PC-3 (cell line): ENCODE data around the gene WWC2. TPM values are rescaled to one million over a fixed set of nuclear protein-coding genes. Genes with fewer than 3 reads are reported as not detected.

Experiments
- ATAC-seq: fragments of 200-7000 bp; cut with Tn5 transposase; 2 replicates; pipeline ENCODE4 v1.9.1; 2020; ENCODE audit warnings: mild to moderate bottlenecking, moderate library complexity
- Bru-seq: library from RNA; stranded (reverse); fragments of 400-500 nt; gene quantifications from one replicate; lab custom pipeline; 2021; lab: Mats Ljungman, UMichigan
- BruChase-seq, 2 experiments: library from RNA; stranded (reverse); fragments of 400-500 nt; gene quantifications; one replicate each; lab custom pipeline; 2021; lab: Mats Ljungman, UMichigan
- BruUV-seq: library from RNA; stranded (reverse); fragments of 400-500 nt; replicated peaks from 2 replicates; lab custom pipeline; 2021; lab: Mats Ljungman, UMichigan
- CTCF ChIA-PET: fragments of 300-600 bp; sonication (Branson Sonifier 250); formaldehyde crosslinking; loops from one replicate; lab custom pipeline; 2022; ENCODE audit warnings: antibody characterized with exemption; lab: Charles Lee
- POLR2A ChIA-PET: fragments of 300-600 bp; sonication (Branson Sonifier 250); formaldehyde crosslinking; loops from one replicate; lab custom pipeline; 2022; ENCODE audit warnings: antibody characterized with exemption; ENCODE audit not compliant: unreplicated experiment; lab: Charles Lee
- DNase-seq: peaks from one replicate; pipeline ENCODE4 v3.0.0-alpha.2; 2015
- H2AFZ ChIP-seq: fragments of 300-600 bp; sonication (generic); 2 replicates; pipeline ENCODE4 v1.6.0; 2016; ENCODE audit warnings: antibody characterized with exemption, low read length
- H3F3A ChIP-seq: fragments of 300-600 bp; sonication (generic); one replicate; pipeline ENCODE4 v1.6.0; 2017; ENCODE audit warnings: antibody characterized with exemption, low read length, control low read depth, mild to moderate bottlenecking; ENCODE audit not compliant: unreplicated experiment
- H3K27ac ChIP-seq: fragments of 300-600 bp; sonication (generic); 2 replicates; pipeline ENCODE4 v1.5.1; 2016; ENCODE audit warnings: mild to moderate bottlenecking, low read length
- H3K27me3 ChIP-seq: fragments of 300-600 bp; sonication (generic); 2 replicates; pipeline ENCODE4 v1.6.1; 2016; ENCODE audit warnings: low read length, mixed read lengths
- H3K36me3 ChIP-seq: fragments of 300-600 bp; sonication (generic); 2 replicates; pipeline ENCODE4 v1.6.1; 2016; ENCODE audit warnings: low read depth, mixed run types, low read length, mixed read lengths
- H3K4me1 ChIP-seq: fragments of 300-600 bp; sonication (generic); 2 replicates; pipeline ENCODE4 v1.5.1; 2016; ENCODE audit warnings: low read length; ENCODE audit not compliant: insufficient read depth
- H3K4me2 ChIP-seq: fragments of 300-600 bp; sonication (generic); 2 replicates; pipeline ENCODE4 v1.6.0; 2016; ENCODE audit warnings: low read length
- H3K4me3 ChIP-seq: fragments of 300-600 bp; sonication (generic); 2 replicates; pipeline ENCODE4 v1.5.1; 2016; ENCODE audit warnings: mild to moderate bottlenecking, low read length, mixed read lengths
- H3K79me2 ChIP-seq: fragments of 300-600 bp; sonication (generic); 2 replicates; pipeline ENCODE4 v1.6.1; 2017; ENCODE audit warnings: low read length, mixed read lengths
- H3K9ac ChIP-seq: fragments of 300-600 bp; sonication (generic); 2 replicates; pipeline ENCODE4 v1.6.0; 2016; ENCODE audit warnings: mild to moderate bottlenecking, low read length
- H3K9me2 ChIP-seq: fragments of 300-600 bp; sonication (generic); replicated peaks from 2 replicates; pipeline ENCODE4 v1.6.1; 2016; ENCODE audit warnings: mixed run types, low read length, mixed read lengths
- H3K9me3 ChIP-seq: fragments of 300-600 bp; sonication (generic); 2 replicates; pipeline ENCODE4 v1.6.1; 2016; ENCODE audit warnings: low read length, mixed read lengths
- H4K20me1 ChIP-seq: fragments of 300-600 bp; sonication (generic); 2 replicates; pipeline ENCODE4 v1.6.1; 2016; ENCODE audit warnings: low read length, mixed read lengths
- CTCF ChIP-seq: fragments of 300-600 bp; sonication (generic); conservative IDR thresholded peaks from 2 replicates; pipeline ENCODE4 v1.5.1; 2017; ENCODE audit warnings: antibody characterized with exemption, low read depth, mild to moderate bottlenecking, low read length
- EZH2 ChIP-seq: fragments of 300-600 bp; sonication (generic); IDR thresholded peaks from one replicate; pipeline ENCODE4 v1.6.1; 2017; ENCODE audit warnings: antibody characterized with exemption, mild to moderate bottlenecking, low read length; ENCODE audit not compliant: unreplicated experiment
- EZH2phosphoT487 ChIP-seq: fragments of 300-600 bp; sonication (generic); IDR thresholded peaks from 2 replicates; pipeline ENCODE4 v1.6.1; 2018; ENCODE audit warnings: mild to moderate bottlenecking, antibody characterized with exemption, low read length, borderline replicate concordance
- intact Hi-C: fragments of 100-400 bp; cut with micrococcal nuclease; formaldehyde crosslinking; loops from 2 replicates; pipeline ENCODE4 v1.9.0; 2023
- long read RNA-seq: library from polyadenylated mRNA; unstranded; transcript quantifications from one replicate; pipeline ENCODE4 v2.0.0, GENCODE V29; 2021; ENCODE audit not compliant: unreplicated experiment
- total RNA-seq: library from RNA; depleted of rRNA; stranded (reverse); fragments of >200 nt; gene quantifications from 2 replicates; pipeline ENCODE4 v1.2.3, GENCODE V29; 2014; rRNA removed

The WWC2 gene
- total RNA-seq (15.8 and 40.2 TPM in 2 replicates), Bru-seq, nascent RNA (percentile 66 among the genes with signal in this experiment), BruChase-seq, experiment 1, labeled RNA remaining after a 6-hour chase (percentile 67 among the genes with signal in this experiment), BruChase-seq, experiment 2, labeled RNA remaining after a 2-hour chase (percentile 69 among the genes with signal in this experiment)
- long read RNA-seq, full-length matches to known transcripts, result 30 of 51 reads
- long read RNA-seq, partial matches to known transcripts, result 7 of 51 reads
- long read RNA-seq, other reads (novel, unspliced or antisense), result 14 of 51 reads

- Histone ChIP-seq H3F3A (no peaks in the 10 kb centered on the region), H3K4me3 (peak within 1 kb of the TSS; percentile 93), H3K4me2 (peak within 1 kb of the TSS; percentile 86), H3K9me2 (no peaks in the 10 kb centered on the region), H3K36me3 (no peaks in the 10 kb centered on the region), H3K27ac (peak within 1 kb of the TSS; percentile 47), H3K9me3 (no peaks in the 10 kb centered on the region), H2AFZ (peak within 1 kb of the TSS; percentile 95), H3K27me3 (no peaks in the 10 kb centered on the region), H3K9ac (peak within 1 kb of the TSS; percentile 72), H4K20me1 (no peaks in the 10 kb centered on the region), H3K4me1 (peaks cover 25% of the 10 kb centered on the region), H3K79me2 (peaks cover 47% of the 10 kb centered on the region)
- ChIA-PET CTCF (interaction anchor here (0.9 kb wide), 1 partner anchor 157 kb away, joined by 9 read pairs; no protein-coding TSS in a partner anchor), POLR2A (interaction anchor here (0.6 to 0.7 kb wide), 2 partner anchors 151 to 279 kb away, joined by 3 read pairs; no protein-coding TSS in a partner anchor)
- DNase-seq (peak; percentile 89), ATAC-seq (peak; percentile 77)
- intact Hi-C loops, result no loop called here
- no peak for TF ChIP-seq CTCF
- no peak for TF ChIP-seq EZH2
- TF ChIP-seq EZH2phosphoT487, result no peak
- BruUV-seq, result no TSS peak
Observed at GRCh38 chr4:183098723-183099536, at the start of gene WWC2. Gene WWC2, plus strand, starts transcription at chr4:183099257. Its CDS starts 235 bp downstream, at chr4:183099492.

GRCh38 chr4:183053681-183054080, 45.4 kb upstream of the WWC2 start:
- POLR2A ChIA-PET, result no interaction called here
- no peaks in the 10 kb centered on the region for H3K36me3 ChIP-seq
- H3K9me3 ChIP-seq, result no peaks in the 10 kb centered on the region
- H3K4me3 ChIP-seq, result no peak overlapping the region
- H3K4me2 ChIP-seq, result no peak overlapping the region
- no peaks in the 10 kb centered on the region for H4K20me1 ChIP-seq
- H3K9ac ChIP-seq, result no peak overlapping the region
- H3K9me2 ChIP-seq, result no peaks in the 10 kb centered on the region
- DNase-seq, result no peak
- no peaks in the 10 kb centered on the region for H3K79me2 ChIP-seq
- no peak for ATAC-seq
- no peak overlapping the region for H2AFZ ChIP-seq
- TF ChIP-seq CTCF (no peak), EZH2 (no peak), EZH2phosphoT487 (no peak)
- H3K4me1 ChIP-seq, result no peaks in the 10 kb centered on the region
- H3F3A ChIP-seq, result no peaks in the 10 kb centered on the region
- BruUV-seq, result no TSS peak
- H3K27ac ChIP-seq, result no peak overlapping the region
- intact Hi-C loops, result no loop called here
- no peaks in the 10 kb centered on the region for H3K27me3 ChIP-seq
- CTCF ChIA-PET, result no interaction called here
